ENCODE results near the gene SLC23A3.
A peak's percentile ranks its signal among the peaks of the same experiment; 100 is the strongest.

The SLC23A3 gene

DNA sequence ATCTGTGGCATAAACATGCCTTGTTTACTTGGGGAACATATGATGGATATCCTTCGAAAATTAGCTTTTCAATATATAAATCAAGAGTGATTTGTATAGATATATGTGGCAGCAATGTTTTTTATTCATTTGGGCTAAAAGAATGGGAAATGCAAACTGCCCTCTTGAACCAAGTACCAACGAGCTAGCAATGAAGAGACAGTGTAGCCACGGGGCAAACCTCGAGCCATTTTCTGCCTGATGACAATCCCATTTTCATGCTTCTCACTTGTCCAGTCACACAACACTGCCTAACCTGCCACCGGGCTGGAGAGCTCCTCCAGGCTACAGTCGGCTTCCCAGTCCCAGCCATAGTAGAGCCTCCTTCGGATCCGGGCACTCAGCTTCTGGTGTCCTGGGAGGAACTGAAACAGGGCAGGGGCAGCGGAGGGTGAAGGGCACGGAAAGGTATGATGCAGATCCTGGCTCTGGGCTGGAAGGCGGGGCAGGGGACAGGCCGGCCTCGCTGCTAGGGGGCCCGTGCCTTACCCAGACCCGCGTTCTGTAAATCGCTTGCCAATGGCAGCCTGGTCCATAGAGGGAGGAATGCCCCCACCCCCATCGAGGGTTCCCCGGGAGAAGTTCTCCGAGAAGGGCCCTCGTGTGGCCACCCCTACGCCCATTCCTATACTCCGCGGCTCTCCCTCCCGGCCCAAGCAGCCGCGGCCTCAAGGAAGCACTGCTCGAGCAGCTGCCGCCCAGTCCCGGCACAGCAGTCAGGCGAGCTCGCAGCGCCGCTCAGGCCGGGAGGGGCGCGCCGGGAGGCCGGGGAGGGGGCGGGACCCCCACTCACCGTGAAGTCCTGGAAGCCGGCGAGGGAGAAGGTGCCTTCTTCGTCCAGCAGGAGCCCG is 6.3 kb upstream of the SLC23A3 start:
- DNase-seq, result peak; percentile 31

GRCh38 chr2:219175486-219175885 is 5.7 kb upstream of the SLC23A3 start:
- no peak for DNase-seq

GRCh38 chr2:219174801-219175200 is 5.0 kb upstream of the SLC23A3 start:
- no peak for DNase-seq

DNA sequence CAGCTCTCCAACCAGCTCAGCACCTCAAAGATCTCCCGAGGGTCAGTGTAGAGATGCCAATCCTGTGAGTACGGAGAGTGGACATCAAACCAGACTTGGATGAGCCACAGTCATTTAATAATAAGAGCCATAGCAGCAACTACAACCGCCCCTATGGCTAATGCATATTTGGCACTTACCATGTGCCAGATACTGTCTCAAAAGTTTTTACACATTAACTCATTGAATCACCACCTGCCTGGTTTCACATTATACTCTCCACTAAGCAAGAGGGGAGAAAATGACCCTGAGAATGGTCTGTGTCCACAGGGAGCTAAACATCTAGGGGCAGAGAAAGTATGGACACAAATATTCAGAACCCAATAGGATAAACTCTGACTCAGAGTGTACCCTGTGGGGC is 4.3 kb upstream of the SLC23A3 start:
- DNase-seq, result no peak

DNA sequence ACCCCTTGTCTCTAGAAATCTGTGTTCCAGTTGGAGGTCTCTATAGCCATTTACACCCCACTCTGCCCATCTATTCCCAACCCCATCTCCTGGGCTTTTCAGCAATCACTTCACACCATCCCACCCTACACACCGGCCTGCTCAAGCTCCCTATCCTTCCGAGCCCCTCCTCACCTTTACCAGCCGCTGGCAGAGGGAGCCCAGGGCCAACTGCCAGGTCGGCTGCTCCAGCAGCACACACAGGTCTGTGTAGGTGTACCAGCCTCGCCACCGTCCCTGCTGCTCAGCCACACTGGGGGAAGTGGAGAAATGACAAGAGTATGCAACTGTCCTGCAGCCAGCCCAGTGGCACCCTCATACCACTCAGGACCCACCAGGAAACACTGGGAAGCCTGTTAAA is 3.3 kb upstream of the SLC23A3 start:
- DNase-seq, result no peak

GRCh38 chr2:219172231-219173154 is 2.7 kb upstream of the SLC23A3 start:
- no peak for DNase-seq

GRCh38 chr2:219171231-219171651 is 1.4 kb upstream of the SLC23A3 start:
- DNase-seq, result peak; percentile 76

DNA sequence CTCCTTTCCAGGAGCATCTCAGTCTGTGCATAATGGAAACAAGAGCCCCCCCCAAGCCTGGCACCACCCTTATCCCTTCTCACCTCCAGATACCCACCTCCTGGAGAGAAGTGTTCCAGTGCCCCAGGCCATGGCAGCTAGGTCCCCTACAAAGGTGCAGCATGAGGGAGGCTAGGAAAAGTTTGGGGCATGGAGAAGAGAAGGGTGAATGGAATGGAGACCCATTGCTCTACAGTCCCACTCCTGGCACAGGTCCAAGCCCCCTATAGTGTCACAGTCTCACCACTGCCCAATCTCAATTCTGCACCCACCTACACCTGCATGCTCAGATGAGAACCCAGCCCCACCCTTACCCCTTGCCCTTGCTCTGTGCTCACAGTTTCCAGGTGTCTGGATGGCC is 897 bp downstream of the SLC23A3 start:
- no peak for DNase-seq

DNA sequence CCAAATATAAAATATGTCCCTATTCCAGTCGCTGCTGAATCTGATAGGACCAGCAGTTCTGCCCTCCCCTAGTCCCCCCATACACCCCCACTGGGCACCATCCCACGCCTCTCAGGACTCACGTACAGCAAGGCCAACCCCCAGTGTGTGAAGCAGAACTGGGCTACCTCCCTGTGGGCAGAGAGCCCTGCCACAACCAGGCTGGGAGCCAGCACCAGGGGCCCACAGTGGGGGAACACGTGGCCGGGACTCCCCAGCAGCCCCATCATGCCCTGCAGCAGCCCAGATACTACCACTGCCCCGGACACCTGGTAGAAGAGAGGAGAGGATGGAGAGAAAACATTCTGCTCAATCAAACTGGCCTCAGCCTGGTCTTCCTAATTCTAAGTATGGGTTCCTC is 1.3 kb downstream of the SLC23A3 start:
- DNase-seq, result no peak

DNA sequence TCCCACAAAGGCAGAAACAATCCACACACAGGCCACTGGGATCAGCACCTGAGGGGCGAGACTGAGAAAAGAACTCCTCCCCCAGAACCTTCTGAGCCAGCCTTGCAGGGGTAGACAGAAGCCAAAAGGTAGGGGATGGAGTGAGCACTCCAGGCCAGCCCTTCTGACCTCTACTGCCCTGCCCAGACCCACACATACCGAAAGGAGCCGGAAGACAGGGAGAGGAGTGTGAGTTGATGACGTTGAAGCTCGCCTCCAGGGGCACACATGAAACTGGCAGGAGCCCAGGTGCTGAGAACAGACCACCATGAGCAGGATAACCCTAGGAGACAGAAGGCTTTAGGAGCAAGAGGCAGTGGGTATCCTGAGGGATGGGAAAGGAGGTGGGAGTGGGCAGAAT is 1.8 kb downstream of the SLC23A3 start:
- no peak for DNase-seq

DNA sequence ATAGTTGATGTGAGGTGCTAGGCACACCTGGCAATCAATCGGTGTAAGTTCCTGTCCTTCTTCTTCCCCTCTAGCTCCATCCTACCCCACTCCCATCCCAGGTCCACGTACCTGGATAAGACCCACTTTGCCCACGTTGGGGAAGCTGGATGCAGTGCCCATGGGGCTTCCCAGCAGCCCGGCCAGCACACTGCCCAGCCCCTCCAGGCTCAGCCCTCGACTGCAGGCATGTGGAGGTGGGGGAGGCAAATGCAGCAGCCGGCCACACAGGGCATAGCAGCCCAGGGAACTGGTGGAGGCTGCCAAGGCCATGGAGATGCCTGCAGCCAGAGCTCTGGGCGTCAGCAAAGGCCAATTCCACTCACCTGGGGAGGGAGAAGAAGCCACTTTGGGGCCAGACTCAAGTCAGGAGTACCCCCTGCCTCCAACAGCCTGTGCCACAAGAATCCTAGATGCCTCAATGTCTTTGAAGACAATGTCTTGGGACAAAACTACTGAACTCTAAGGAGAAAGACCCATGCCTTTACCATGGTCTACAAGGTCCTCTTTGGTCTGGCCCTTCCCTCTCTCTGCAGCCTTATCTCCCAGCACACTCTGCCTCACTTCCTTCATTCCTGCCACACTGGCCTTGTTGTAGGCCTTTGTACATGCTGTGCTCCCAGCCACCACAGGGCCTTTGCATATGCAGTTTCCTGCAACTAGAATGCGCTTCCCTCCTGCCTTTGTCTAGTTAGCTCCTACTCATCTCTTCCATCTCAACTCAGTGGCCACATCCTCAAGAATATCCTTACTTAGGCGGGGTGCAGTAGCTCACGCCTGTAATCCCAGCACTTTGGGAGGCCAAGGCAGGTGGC is 4.5 kb downstream of the SLC23A3 start:
- no peak for DNase-seq

DNA sequence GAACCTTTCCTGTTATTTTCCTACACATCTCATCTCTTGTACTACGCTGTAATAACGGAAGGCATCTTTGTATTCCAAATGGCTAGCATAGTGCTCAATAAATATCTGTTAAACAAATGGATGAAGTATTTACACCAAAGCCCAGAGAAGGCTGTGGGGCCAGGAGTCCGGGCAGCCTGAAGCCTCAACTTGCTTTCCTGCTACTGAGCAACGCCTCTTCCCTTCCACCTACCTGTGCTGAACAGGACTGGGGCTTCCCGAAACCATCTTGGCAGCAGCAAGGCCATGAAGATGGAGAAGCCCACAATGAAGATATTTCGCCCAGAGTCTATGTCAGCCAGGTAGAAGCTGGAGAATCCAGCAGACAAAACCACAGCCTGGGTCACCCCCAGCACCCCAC is 6.7 kb downstream of the SLC23A3 start:
- no peak for DNase-seq

DNA sequence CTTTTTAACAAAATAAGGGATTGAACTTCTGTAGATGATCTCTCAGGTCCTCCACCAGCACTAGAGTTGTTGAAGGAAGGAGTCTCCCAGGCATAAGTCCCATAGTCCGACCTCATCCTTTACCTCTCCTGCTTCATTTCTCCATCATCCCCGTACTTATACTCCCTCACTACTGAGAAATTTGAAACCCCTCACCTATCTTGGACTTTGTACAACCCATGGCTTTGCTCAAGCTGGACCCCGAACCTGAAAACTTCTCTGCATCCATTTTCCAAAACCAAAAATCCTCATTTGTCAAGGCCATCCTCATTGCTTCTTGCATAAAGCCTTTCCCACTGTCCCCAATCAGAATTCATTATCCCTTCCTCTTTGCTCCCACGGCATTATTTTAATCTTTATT is 8.7 kb downstream of the SLC23A3 start:
- no peak for DNase-seq

GRCh38 chr2:219160186-219161017 is 9.4 kb downstream of the SLC23A3 start, which contains the start of gene NHEJ1:
NHEJ1 (minus strand) TSS chr2:219160815; CDS start chr2:219158362, 2,453 bp downstream.
- peak; percentile 94 for DNase-seq

DNA sequence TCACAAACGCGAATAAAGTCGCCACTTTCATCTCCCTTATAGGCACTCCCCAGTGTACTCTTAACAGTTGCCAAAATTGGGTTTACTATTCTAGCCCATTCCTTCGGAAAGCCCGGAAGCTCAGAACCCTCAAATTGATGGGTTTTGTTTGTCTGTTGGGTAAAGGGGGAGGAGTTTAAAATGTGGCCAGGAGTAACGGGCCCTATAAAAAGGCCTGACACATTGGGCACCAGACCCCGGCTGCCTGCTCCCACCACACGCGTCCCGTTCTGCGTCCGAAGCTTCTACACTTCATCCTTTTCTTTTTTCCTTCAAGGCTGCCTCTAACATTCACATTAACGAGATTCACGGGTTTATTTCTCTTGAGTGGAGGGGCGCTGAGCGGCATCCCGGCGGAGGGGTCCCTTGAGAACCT is 10.1 kb downstream of the SLC23A3 start:
- peak; percentile 5 for DNase-seq

DNA sequence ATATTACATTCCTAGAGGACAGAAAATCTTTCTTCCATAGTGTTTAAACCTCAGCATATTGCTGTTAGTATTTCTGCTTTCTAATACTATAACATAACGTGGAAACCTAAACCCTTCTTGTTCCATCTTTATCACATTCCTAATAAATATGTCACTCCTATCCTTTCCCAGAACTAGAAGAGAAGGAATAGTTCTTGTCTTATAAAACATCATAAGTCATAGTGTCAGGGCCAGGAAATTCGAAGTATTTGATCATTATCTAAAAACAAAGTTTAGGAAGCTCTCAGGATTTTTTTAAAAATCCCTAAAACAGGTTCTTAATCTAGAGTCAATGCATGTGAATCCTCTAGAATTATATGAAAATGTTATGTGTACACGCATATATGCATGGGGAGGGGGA is 11.2 kb downstream of the SLC23A3 start:
- DNase-seq, result peak; percentile 48

- DNase-seq, result no peak
These were observed 11.8 kb downstream of the SLC23A3 start for GRCh38 chr2:219158025-219158424.

- DNase-seq, result no peak
These were observed 12.4 kb downstream of the SLC23A3 start for GRCh38 chr2:219157396-219157795.

DNA sequence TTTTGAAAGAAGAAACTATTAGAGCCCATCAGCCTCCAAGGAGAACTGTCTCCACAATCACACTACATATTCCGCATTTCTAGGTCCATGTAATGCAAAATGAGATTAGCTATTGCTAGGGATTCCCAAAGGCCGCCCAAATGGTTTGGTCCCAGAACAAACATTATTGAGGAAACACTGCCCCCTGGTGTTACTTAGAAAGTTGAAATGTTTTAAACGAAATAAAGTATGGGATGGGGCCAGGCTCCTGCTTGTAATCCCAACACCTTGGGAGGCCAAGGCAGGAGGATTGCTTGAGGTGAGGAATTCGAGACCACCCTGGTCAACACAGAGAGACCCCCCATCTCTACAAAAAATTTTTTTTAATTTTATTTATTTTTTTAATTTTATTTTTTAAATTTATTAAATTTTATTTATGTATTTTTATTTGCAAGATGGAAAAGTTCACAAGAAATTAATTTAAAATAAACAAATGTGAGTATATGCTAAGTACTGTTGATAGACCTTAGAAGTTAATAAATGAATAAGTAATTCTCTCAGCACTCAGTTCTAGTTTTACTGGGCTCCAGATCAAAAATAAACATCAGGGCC is 14.7 kb downstream of the SLC23A3 start:
- peak; percentile 66 for DNase-seq

- DNase-seq, result no peak
These were observed 20.2 kb downstream of the SLC23A3 start for GRCh38 chr2:219149667-219150066.

GRCh38 chr2:219142329-219142728 is 27.5 kb downstream of the SLC23A3 start:
- DNase-seq, result peak; percentile 64
